Esophagus squamous epithelium (tissue), 5 donors: Measurements from ENCODE around the gene ACSM4. TPM values are rescaled to one million over a fixed set of nuclear protein-coding genes. Genes with fewer than 3 reads are reported as not detected.

Source experiments
- DNase-seq: peaks from one replicate; lab custom pipeline; 2025; lab: John Stamatoyannopoulos, UW
- H3K27ac ChIP-seq, 4 donors: fragments of 200-600 bp; sonication (generic); one replicate each; pipeline ENCODE4 v1.5.1; 2016 to 2019; ENCODE audit warnings: mild to moderate bottlenecking in 1 of 4
- H3K27me3 ChIP-seq, 4 donors: fragments of 200-600 bp; sonication (generic); 1 replicate in 3 of 4; 2 replicates in 1 of 4; pipeline versions ENCODE4 v1.5.1 to v1.6.0; 2017 to 2021; ENCODE audit warnings: antibody characterized with exemption in 1 of 4
- H3K36me3 ChIP-seq, 3 donors: fragments of 200-600 bp; sonication (generic); one replicate each; pipeline ENCODE4 v1.5.1; 2016 to 2019
- H3K4me1 ChIP-seq, 3 donors: fragments of 200-600 bp; sonication (generic); one replicate each; pipeline ENCODE4 v1.5.1; 2017 to 2019
- H3K4me3 ChIP-seq, 4 donors: fragments of 200-600 bp; sonication (generic); 1 replicate in 3 of 4; 2 replicates in 1 of 4; pipeline ENCODE4 v1.5.1; 2016 to 2019; ENCODE audit warnings: mild to moderate bottlenecking in 2 of 4, moderate library complexity in 1 of 4
- H3K9me3 ChIP-seq, 3 donors: fragments of 200-600 bp; sonication (generic); one replicate each; pipeline ENCODE4 v1.5.1; 2016 to 2019
- POLR2A ChIP-seq, 4 donors: fragments of 450-650 bp; IDR thresholded peaks; one replicate each; pipeline ENCODE4 v1.6.1; 2017; ENCODE audit warnings: antibody characterized with exemption in 4 of 4, mild to moderate bottlenecking in 4 of 4, moderate library complexity in 3 of 4
- WGBS, 2 donors: methylation state at CpG; one replicate each; pipeline ENCODE4 v1.1.5; 2018; 5-methylcytosine and 5-hydroxymethylcytosine counted together
- intact Hi-C: fragments of 100-400 bp; cut with DNase I; formaldehyde crosslinking; loops from one replicate; pipeline ENCODE4 v1.15.0; 2022
- total RNA-seq, 4 donors: library from RNA; depleted of rRNA; stranded (reverse); fragments of >200 nt; gene quantifications; one replicate each; pipeline ENCODE4 v1.1.0, GENCODE V29; 2016
- TF ChIP-seq, protein P1 (sequence below), 6 experiments: fragments of 450-650 bp in 4 of 6; fragments of 200-600 bp in 2 of 6; sonication (generic) in 2 of 6; IDR thresholded peaks; one replicate each; pipeline ENCODE4 v1.5.1; 2016 to 2019; ENCODE audit warnings: antibody characterized with exemption in 6 of 6, mild to moderate bottlenecking in 4 of 6, moderate library complexity in 4 of 6
- donor health status: DM: yes; HTN: yes; CAD: no.

ACSM4 gene
- total RNA-seq, 4 donors from 2014 or later: not detected

DNA sequence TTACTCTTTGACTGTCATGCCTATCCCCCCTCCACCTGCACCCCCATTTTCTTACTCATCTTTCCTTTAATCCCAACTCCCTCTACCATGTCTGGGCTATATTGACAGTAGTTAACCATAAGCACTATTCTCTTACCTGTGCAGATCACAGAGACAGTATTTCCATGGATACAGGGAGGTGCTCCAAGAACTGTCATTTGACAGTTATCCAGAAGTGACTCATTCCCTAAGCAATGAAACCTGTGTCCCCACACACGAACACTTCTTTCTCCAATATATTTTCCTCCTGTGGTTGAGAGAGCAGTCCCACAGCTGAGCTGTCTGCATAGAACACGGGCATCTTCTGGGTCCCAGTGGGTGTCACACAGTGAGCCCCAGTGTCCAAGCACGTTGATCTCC lies 71.3 kb downstream of the ACSM4 start:
- Histone ChIP-seq H3K36me3 (no peaks in the 10 kb centered on the region), H3K4me3 (no peak overlapping the region), H3K27ac (no peak overlapping the region), H3K9me3 (no peaks in the 10 kb centered on the region), H3K4me1 (no peaks in the 10 kb centered on the region), H3K27me3 (no peaks in the 10 kb centered on the region)
- 61 to 65% methylated on average over 2 to 3 of the region's 3 CpGs for WGBS, 2 donors
- intact Hi-C loops: no loop called here
- TF ChIP-seq POLR2A (IDR thresholded peaks at IDR 0.05): no peak
- TF ChIP-seq, protein P1, sequence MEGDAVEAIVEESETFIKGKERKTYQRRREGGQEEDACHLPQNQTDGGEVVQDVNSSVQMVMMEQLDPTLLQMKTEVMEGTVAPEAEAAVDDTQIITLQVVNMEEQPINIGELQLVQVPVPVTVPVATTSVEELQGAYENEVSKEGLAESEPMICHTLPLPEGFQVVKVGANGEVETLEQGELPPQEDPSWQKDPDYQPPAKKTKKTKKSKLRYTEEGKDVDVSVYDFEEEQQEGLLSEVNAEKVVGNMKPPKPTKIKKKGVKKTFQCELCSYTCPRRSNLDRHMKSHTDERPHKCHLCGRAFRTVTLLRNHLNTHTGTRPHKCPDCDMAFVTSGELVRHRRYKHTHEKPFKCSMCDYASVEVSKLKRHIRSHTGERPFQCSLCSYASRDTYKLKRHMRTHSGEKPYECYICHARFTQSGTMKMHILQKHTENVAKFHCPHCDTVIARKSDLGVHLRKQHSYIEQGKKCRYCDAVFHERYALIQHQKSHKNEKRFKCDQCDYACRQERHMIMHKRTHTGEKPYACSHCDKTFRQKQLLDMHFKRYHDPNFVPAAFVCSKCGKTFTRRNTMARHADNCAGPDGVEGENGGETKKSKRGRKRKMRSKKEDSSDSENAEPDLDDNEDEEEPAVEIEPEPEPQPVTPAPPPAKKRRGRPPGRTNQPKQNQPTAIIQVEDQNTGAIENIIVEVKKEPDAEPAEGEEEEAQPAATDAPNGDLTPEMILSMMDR (IDR thresholded peaks at IDR 0.05): no peak
- DNase-seq: no peak

DNA sequence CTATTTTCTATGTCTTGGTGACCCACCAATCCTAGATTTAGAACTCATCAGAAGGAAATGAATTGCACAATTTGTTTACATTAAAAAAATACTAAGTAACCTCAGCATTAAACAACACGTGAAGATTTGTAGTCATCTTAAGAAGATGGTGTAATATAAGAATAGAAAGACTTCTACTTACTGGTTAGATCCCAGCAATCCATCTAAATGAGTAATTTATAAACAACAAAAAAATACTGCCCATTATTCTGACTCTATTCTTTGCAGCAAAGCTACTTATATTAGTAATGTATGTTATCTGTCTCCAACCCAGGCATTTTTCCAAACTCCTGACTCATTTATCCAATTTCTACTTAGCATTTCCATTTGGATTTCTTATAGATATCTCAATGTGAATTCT lies 72.3 kb downstream of the ACSM4 start:
- Histone ChIP-seq H3K4me3 (no peak overlapping the region), H3K36me3 (no peaks in the 10 kb centered on the region), H3K4me1 (no peaks in the 10 kb centered on the region), H3K27me3 (no peaks in the 10 kb centered on the region), H3K27ac (no peak overlapping the region), H3K9me3 (no peaks in the 10 kb centered on the region)
- no peak for TF ChIP-seq POLR2A (IDR thresholded peaks at IDR 0.05)
- TF ChIP-seq, protein P1 (IDR thresholded peaks at IDR 0.05): no peak
- intact Hi-C loops: no loop called here
- DNase-seq: no peak
- WGBS, 2 donors: 26 to 37% methylated on average over 1 of the region's 1 CpG

Other genes starting within 250 kb of the ACSM4 start
- gene C1S, start 243.4 kb upstream of the ACSM4 start, total RNA-seq: 100 to 1,000 TPM in 2 of 4 donors, 10 to 100 TPM in 2; 25.2 to 375 (median 110) TPM
- gene C1R, start 211.6 kb upstream of the ACSM4 start, total RNA-seq: 100 to 1,000 TPM in 2 of 4 donors, 10 to 100 TPM in 2; 22.8 to 297 (median 140) TPM
- gene C1RL, start 194.9 kb upstream of the ACSM4 start, total RNA-seq: 10 to 100 TPM; 13.0 to 53.2 (median 25.8) TPM
- gene RBP5, start 175.2 kb upstream of the ACSM4 start, total RNA-seq: 1 to 10 TPM in 1 of 4 donors, under 1 TPM in 1, not detected in 2; 0.53 to 1.3 TPM
- gene CLSTN3, start 173.7 kb upstream of the ACSM4 start, total RNA-seq: 10 to 100 TPM in 2 of 4 donors, 1 to 10 TPM in 2; 4.8 to 12.4 (median 9.5) TPM
- 10 to 100 TPM; 15.5 to 38.1 (median 19.9) TPM for gene PEX5, start 114.4 kb upstream of the ACSM4 start, total RNA-seq
- gene CD163L1, start 140.1 kb downstream of the ACSM4 start, total RNA-seq: 1 to 10 TPM in 2 of 4 donors, under 1 TPM in 2; 0.15 to 2.8 (median 1.1) TPM
- 100 to 1,000 TPM in 2 of 4 donors, 10 to 100 TPM in 1, 1 to 10 TPM in 1; 4.2 to 137 (median 67.1) TPM for gene CD163, start 199.7 kb downstream of the ACSM4 start, total RNA-seq